Activated CD8-positive, alpha-beta memory T cell treated with anti-CD3 and anti-CD28 coated beads, Interleukin-2, amount 10 ng/mL, durations not matched to agents 7 days and 5 days (primary cell): ENCODE results near the gene ARMH1. TPM values are rescaled to one million over a fixed set of nuclear protein-coding genes. Genes with fewer than 3 reads are reported as not detected.

Experiments used
- ATAC-seq: fragments of 150-1000 bp; cut with Tn5 transposase; one replicate; pipeline ENCODE4 v1.10.0; 2021; ENCODE audit warnings: moderate library complexity
- CTCF ChIA-PET: fragments of 350-600 bp; sonication (Branson Sonifier 250); formaldehyde crosslinking; loops from one replicate; lab custom pipeline; 2021; ENCODE audit warnings: antibody characterized with exemption; lab: Charles Lee
- DNase-seq: peaks from one replicate; pipeline ENCODE4 v3.0.0-alpha.2; 2020
- H3K27ac Mint-ChIP-seq: one replicate; pipeline ENCODE4 v1.8.0; 2021; ENCODE audit warnings: mild to moderate bottlenecking, mixed read lengths
- H3K27me3 Mint-ChIP-seq: one replicate; pipeline ENCODE4 v1.8.0; 2021; ENCODE audit warnings: mixed read lengths
- H3K36me3 Mint-ChIP-seq: one replicate; pipeline ENCODE4 v1.8.0; 2021; ENCODE audit warnings: mild to moderate bottlenecking, mixed read lengths
- H3K4me1 Mint-ChIP-seq: one replicate; pipeline ENCODE4 v1.8.0; 2021; ENCODE audit warnings: mixed read lengths
- H3K4me3 Mint-ChIP-seq: one replicate; pipeline ENCODE4 v1.8.0; 2021; ENCODE audit warnings: mild to moderate bottlenecking, moderate library complexity, mixed read lengths
- H3K9me3 Mint-ChIP-seq: one replicate; pipeline ENCODE4 v1.8.0; 2022; ENCODE audit warnings: low read depth, mixed read lengths
- total RNA-seq, 2 experiments: library from RNA; stranded (reverse); gene quantifications; one replicate each; pipeline ENCODE4 v1.2.3, GENCODE V29; 2021

The ARMH1 gene
- total RNA-seq, 2 experiments from 2014 or later, result 17.0 to 17.2 TPM

DNA sequence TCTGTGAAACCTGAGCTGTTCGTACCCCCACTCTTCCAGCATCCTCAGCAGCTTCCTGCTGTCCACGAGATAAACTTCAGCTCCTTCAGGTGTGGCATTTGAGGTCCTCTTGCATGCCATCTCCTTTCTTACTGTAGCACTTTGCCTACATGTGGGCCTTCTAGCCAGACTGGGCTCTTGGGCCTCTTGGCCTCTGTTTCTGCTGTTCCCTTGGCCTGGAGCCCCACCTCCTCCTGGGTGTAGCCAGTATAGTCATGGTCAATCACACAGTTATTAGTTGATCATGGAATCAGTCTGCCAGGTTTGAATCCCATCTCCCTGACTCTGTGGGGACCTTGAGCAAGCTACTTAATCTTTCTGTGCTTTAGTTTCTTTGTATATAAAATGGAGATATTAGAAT, 26.6 kb upstream of the ARMH1 start:
- CTCF ChIA-PET, result interaction anchor here (0.5 to 2.2 kb wide), 3 partner anchors 8 to 91 kb away, joined by 3 to 6 read pairs (median 3); no protein-coding TSS in a partner anchor
- Mint-ChIP-seq H3K4me3 (no peak overlapping the region), H3K36me3 (peaks cover 7% of the 10 kb centered on the region), H3K4me1 (no peaks in the 10 kb centered on the region), H3K27me3 (no peaks in the 10 kb centered on the region), H3K9me3 (no peaks in the 10 kb centered on the region), H3K27ac (no peak overlapping the region)
- DNase-seq, result no peak
- no peak for ATAC-seq

DNA sequence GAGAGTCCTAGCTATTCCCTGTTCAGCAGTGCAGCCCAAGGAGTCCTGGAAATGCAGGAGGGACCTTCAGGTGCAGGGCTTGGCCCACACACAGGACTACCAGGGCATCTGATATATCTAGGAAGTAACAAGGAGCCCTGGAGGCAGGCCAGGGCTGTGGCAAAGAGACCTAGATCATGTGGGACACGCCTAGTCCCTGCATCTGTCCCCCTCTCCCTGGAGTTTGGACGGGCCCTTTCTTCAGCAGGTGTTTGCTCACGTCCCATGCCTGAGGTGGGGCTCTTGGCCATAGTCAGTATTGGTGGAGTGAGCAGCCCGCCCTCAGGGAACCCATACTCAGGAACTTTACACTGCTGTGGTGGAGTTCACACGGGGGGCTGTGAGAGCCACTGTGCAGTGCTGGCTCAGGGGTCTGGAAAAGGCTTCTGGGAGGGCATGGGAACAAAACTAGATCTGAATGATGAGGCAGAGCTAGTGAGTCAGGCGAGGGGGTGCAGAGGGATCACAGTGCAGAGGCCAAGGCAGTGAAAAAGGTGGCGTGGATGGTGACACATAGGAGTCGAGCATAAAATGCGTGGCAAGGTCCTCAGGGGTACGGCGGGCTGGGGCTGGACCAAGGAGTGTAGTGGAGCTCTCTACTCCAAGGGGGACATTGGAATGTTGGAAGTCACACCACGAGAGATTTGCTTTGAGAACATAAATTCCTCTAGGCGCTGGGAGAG, 25.8 kb upstream of the ARMH1 start:
- Mint-ChIP-seq H3K36me3 (peaks cover 7% of the 10 kb centered on the region), H3K27me3 (no peaks in the 10 kb centered on the region), H3K4me3 (no peak overlapping the region), H3K4me1 (no peaks in the 10 kb centered on the region), H3K27ac (no peak overlapping the region), H3K9me3 (no peaks in the 10 kb centered on the region)
- no peak for ATAC-seq
- CTCF ChIA-PET, result interaction anchor here (2.2 kb wide), 1 partner anchor 77 kb away, joined by 6 read pairs; no protein-coding TSS in a partner anchor
- DNase-seq, result no peak

DNA sequence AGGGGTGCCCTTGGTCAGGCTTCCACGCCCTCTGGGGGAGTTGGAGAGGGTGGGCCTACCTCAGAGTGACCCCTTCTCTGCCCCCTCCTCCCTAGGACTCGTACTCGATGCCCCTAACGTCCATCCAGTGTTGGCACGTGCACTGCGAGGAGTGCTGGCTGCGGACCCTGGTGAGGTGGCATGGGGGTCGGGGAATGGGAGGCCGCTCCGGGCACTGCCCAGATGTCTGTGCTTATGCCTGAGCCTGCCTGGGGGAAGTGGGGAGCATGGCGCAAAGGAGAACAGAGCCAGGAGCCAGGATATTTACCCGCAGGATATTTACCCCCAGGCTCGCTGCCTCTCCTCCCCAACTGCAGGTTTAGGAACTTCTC, 24.7 kb upstream of the ARMH1 start:
- H3K27ac Mint-ChIP-seq, result no peak overlapping the region
- CTCF ChIA-PET, result interaction anchor here (4.1 kb wide), 1 partner anchor 16 kb away, joined by 65 read pairs; no protein-coding TSS in a partner anchor
- no peak overlapping the region for H3K4me3 Mint-ChIP-seq
- H3K27me3 Mint-ChIP-seq, result no peaks in the 10 kb centered on the region
- no peaks in the 10 kb centered on the region for H3K9me3 Mint-ChIP-seq
- no peak for DNase-seq
- H3K4me1 Mint-ChIP-seq, result no peaks in the 10 kb centered on the region
- ATAC-seq, result no peak
- H3K36me3 Mint-ChIP-seq, result peaks cover 5% of the 10 kb centered on the region

DNA sequence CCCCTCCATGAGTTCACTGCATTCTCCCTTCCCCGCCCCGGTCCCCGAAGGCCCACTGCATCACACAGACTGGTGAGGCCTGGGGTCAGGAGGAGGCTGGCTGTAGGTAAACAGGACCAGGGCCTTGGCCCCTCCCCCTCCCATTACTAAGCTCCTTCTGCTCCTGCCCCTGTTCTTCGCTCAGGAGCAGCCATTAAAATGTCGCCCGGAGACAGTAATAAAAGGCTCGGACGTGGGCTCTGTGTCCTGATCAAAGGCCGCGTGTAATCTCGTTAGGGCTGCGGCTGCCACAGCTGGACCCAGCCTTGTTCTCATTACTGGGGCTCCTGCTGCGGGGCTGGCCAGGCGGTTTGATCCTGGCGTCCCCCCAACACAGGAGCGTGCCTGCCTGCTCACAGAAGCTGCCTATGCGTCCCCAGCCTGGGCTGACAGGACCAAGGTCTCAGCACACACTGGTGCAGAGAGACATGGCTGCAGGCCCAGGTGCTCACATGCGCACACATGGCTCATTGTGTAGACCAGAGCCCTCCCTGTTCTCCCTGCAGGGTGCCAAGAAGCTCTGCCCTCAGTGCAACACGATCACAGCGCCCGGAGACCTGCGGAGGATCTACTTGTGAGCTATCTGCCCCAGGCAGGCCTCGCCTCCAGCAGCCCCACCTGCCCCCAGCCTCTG, 24.2 kb upstream of the ARMH1 start:
- ATAC-seq, result no peak
- Mint-ChIP-seq H3K9me3 (no peaks in the 10 kb centered on the region), H3K36me3 (peaks cover 5% of the 10 kb centered on the region), H3K27ac (no peak overlapping the region), H3K4me3 (no peak overlapping the region), H3K27me3 (no peaks in the 10 kb centered on the region), H3K4me1 (no peaks in the 10 kb centered on the region)
- CTCF ChIA-PET, result interaction anchor here (3.4 to 4.1 kb wide), 3 partner anchors 16 to 40 kb away, joined by 42 to 65 read pairs (median 49); partner anchors contain the start of genes ARMH1 and TMEM53
- no peak for DNase-seq

DNA sequence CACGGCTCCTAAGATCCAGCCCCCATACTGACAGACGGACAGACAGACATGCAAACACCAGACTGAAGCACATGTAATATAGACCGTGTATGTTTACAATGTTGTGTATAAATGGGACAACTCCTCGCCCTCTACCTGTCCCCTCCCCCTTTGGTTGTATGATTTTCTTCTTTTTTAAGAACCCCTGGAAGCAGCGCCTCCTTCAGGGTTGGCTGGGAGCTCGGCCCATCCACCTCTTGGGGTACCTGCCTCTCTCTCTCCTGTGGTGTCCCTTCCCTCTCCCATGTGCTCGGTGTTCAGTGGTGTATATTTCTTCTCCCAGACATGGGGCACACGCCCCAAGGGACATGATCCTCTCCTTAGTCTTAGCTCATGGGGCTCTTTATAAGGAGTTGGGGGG, 23.4 kb upstream of the ARMH1 start:
- Mint-ChIP-seq H3K36me3 (peaks cover 3% of the 10 kb centered on the region), H3K4me1 (no peaks in the 10 kb centered on the region)
- CTCF ChIA-PET, result interaction anchor here (1.9 to 4.1 kb wide), 8 partner anchors 11 to 435 kb away, joined by 5 to 65 read pairs (median 26); partner anchors contain the start of genes ARMH1 and TMEM53

DNA sequence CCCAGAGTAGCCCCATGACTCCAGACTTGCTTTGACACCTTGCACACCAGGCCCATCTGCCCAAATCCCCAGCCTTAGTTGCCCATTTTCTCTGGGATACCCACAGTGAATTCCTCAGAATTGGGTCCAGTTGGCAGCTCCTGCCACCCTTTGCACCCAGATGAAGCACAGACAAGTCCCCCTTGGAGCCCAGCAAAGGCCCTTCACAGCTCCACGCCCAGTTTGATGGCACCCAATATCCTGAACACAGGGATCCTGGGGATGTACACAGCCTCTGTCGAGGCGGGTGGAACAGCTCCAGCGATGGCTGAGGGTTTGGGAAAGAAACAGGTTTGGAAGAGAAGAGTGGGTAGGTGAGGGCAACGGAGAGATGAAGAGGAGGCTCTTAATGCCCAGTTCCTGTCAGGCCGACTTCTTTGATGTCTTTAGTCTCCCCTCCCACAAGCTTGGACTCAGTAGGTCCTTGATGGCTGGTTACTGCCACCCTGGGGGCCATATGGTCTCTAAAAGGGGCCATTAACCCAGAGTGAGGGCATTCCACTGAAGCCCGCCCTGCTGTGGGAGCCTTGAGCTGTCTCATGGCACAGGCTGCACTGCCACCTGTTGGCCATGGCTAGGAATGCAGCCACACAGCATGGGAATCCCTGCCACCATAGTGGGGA, 21.9 kb upstream of the ARMH1 start:
- Mint-ChIP-seq H3K27ac (no peak overlapping the region), H3K4me3 (no peak overlapping the region), H3K27me3 (no peaks in the 10 kb centered on the region), H3K36me3 (peaks cover 3% of the 10 kb centered on the region), H3K9me3 (no peaks in the 10 kb centered on the region), H3K4me1 (no peaks in the 10 kb centered on the region)
- peak; percentile 93 for ATAC-seq
- CTCF ChIA-PET, result interaction anchor here (0.7 to 4.1 kb wide), 46 partner anchors 9 to 647 kb away, joined by 3 to 65 read pairs (median 5); partner anchors contain the start of genes ARMH1 and TMEM53
- DNase-seq, result peak; percentile 81

More for the DNA sequence above, 23.4 kb upstream of the ARMH1 start:
- Mint-ChIP-seq H3K27ac (no peak overlapping the region), H3K9me3 (no peaks in the 10 kb centered on the region), H3K4me3 (no peak overlapping the region), H3K27me3 (no peaks in the 10 kb centered on the region)
- ATAC-seq (no peak), DNase-seq (no peak)

DNA sequence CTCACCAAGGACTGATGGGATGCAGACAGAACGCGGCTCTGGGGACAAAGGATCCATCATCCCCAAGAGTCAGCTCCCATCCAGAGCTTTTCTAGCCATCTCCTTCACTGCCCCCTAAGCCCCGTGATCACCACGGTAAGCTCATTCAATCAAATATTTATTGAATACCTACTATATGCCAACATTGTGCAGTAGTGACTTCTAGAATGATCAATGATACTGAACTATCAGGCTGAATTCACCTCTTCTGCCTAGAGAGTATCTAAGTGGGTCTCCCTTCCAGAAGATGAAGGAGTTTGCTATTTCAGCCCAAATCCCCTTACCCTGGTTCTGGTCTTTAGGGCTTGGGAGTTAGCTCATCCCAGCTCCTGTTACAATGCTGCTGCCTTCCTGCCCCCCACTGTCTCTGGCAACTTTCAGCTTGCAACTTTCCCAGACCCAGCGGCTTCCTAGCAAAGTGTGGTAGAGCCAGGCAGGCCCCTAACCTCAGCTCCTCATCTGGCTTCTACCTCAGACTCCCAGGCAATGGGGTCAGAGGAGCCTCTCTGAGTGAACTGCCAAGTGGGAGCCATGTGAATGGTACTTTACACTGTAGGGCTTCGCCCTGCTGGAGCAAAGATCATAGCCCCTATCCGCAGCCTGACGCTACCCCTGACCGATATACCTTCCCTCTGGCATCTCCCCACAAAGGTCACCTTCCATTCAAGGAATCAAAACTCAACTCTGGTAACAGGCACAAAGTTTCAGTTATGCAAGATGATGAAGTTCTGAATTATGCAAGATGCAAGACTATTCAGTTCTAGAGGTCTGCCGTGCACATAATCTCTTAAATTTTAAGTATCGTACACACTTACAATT, 21.2 kb upstream of the ARMH1 start:
- peaks cover 3% of the 10 kb centered on the region for H3K36me3 Mint-ChIP-seq
- no peaks in the 10 kb centered on the region for H3K27me3 Mint-ChIP-seq
- no peaks in the 10 kb centered on the region for H3K9me3 Mint-ChIP-seq
- H3K4me1 Mint-ChIP-seq, result no peaks in the 10 kb centered on the region
- H3K27ac Mint-ChIP-seq, result no peak overlapping the region
- H3K4me3 Mint-ChIP-seq, result no peak overlapping the region
- DNase-seq (no peak), ATAC-seq (no peak)
- CTCF ChIA-PET, result interaction anchor here (0.5 to 4.1 kb wide), 45 partner anchors 9 to 648 kb away, joined by 3 to 65 read pairs (median 5); partner anchors contain the start of genes ARMH1 and TMEM53

DNA sequence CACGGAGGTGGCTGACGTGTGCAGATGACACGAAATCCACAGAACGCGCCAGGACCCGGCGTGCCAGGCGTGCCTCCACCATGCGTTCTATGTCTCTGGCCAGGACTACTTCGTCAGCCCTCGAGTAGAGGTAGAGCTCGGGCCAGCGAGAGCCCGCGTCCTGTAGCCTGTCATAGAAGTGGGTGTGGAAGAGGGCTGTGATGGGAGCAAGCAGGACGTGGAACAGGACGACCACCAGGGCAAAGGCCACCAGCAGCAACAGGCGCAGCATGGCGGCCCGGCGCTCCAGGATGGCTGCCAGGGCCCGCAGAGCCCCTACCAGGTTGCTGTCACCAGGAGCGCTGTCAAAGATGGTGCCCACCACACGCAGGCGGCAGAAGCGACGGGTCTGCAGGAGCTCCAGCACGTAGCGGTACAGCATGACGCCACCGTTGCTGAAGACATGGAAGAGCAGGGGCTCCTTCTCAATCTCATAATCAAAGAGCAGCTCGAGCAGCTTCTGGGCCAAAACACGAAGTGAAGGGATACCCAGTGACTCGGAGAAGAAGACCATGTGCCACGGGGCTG, 19.8 kb upstream of the ARMH1 start:
- CTCF ChIA-PET, result interaction anchor here (0.9 to 1.1 kb wide), 3 partner anchors 10 to 43 kb away, joined by 3 to 4 read pairs (median 3); no protein-coding TSS in a partner anchor
- DNase-seq (no peak), ATAC-seq (no peak)
- H3K27me3 Mint-ChIP-seq, result no peaks in the 10 kb centered on the region
- H3K4me3 Mint-ChIP-seq, result no peak overlapping the region
- no peaks in the 10 kb centered on the region for H3K4me1 Mint-ChIP-seq
- H3K27ac Mint-ChIP-seq, result no peak overlapping the region
- H3K36me3 Mint-ChIP-seq, result no peaks in the 10 kb centered on the region
- no peaks in the 10 kb centered on the region for H3K9me3 Mint-ChIP-seq

DNA sequence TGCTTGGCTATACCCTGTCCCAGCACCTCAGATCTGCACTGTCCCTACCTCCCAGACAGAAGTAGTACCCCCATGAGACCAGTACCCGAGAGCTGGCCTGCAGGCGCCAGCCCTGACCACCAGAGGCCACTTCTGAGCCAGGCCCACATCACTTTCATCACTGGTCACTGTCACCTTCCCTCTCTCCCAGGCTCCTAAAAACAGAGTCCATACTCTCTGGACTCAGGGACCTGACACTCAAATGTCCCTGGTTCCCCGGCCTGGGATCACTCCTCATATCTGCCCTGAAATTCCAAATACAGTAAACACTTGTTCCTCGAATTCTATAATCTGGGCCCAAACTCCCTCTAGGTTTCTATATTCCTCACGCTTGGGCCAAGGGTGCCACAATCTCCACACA, 18.9 kb upstream of the ARMH1 start:
- Mint-ChIP-seq H3K27me3 (no peaks in the 10 kb centered on the region), H3K4me3 (no peak overlapping the region), H3K36me3 (no peaks in the 10 kb centered on the region), H3K9me3 (no peaks in the 10 kb centered on the region), H3K27ac (no peak overlapping the region), H3K4me1 (no peaks in the 10 kb centered on the region)
- ATAC-seq (no peak), DNase-seq (no peak)
- CTCF ChIA-PET, result interaction anchor here (0.6 to 1.5 kb wide), 7 partner anchors 8 to 46 kb away, joined by 3 to 5 read pairs (median 3); no protein-coding TSS in a partner anchor

DNA sequence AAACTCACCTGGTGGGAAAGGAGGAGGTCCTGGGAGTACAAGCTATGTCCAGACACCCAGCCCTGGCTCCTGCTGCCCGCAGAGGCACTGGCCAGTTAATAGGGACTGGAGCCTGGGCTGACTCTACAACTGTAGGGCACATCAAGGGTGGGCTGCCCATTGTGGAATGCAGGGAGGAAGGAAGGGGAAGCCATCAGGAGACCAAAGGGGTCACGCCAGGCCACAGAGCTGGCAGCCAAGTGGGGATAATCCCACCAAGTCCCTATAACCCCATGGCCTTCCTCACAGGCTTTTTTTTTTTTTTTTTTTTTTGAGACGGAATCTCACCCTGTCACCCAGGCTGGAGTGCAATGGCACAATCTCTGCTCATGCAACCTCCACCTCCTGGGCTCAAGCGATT, 14.9 kb upstream of the ARMH1 start:
- Mint-ChIP-seq H3K4me3 (no peak overlapping the region), H3K27me3 (no peaks in the 10 kb centered on the region), H3K9me3 (no peaks in the 10 kb centered on the region), H3K4me1 (peaks cover 2% of the 10 kb centered on the region), H3K27ac (no peak overlapping the region), H3K36me3 (no peaks in the 10 kb centered on the region)
- no peak for DNase-seq
- CTCF ChIA-PET, result interaction anchor here (0.7 to 1.1 kb wide), 2 partner anchors 13 to 15 kb away, joined by 3 to 4 read pairs; partner anchors contain the start of genes ARMH1 and TMEM53
- ATAC-seq, result no peak

DNA sequence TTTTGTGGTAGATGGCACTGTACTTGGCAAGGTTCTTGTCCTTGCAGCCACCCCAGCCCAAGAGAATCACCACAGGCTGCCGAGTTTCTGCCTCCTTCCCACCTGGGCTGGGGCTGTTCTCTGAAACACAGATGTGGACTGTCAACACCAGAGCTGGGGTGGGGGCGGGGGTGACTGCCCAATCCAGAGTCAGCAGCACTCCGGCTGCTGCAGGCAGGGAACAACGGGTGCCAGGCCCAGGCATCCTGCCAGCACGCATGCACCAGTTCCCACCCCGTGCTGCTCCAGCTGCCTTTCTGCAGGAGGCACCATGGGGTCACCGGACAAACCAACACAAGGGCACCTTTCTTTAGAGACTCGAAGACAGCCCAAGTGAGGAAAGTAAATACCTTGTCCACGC, 14.3 kb upstream of the ARMH1 start:
- Mint-ChIP-seq H3K27ac (no peak overlapping the region), H3K4me1 (peaks cover 9% of the 10 kb centered on the region), H3K9me3 (no peaks in the 10 kb centered on the region), H3K36me3 (no peaks in the 10 kb centered on the region), H3K4me3 (no peak overlapping the region), H3K27me3 (no peaks in the 10 kb centered on the region)
- ATAC-seq, result no peak
- DNase-seq, result no peak
- CTCF ChIA-PET, result interaction anchor here (0.7 to 3.2 kb wide), 3 partner anchors 8 to 15 kb away, joined by 3 to 20 read pairs (median 4); partner anchors contain the start of genes ARMH1 and TMEM53
